GM18907 (cell line): ENCODE data around the gene MKLN1.
"Not testable (repeated sequence)": the region's sequence is repeated elsewhere in the genome, so short reads cannot be mapped to it uniquely, and the experiment has no call there.

Experiments
- ATAC-seq: cut with Tn5 transposase; IDR thresholded peaks from one replicate; pipeline ENCODE4 v1.9.1; 2021; ENCODE audit warnings: mild to moderate bottlenecking, moderate library complexity; ENCODE audit not compliant: unreplicated experiment

The MKLN1 gene

DNA sequence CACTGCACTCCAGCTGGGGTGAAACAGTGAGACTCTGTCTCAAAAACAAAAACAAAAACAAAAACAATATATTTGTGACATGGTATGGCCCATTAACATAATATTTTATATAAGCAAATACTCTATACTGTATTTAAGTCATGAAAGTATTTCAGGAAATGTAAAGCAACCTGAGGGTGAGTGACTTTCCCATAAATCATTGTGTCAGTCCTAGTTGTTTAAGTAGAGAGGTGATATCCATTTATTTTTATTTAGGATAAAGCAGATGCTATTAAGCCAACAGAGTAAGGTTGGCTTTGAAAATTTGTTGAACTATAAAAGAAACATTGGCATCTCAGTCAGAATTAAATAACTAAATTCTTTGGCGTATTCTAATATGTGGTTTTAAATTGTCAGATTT is 60.5 kb downstream of the MKLN1 start:
- no peak for ATAC-seq

DNA sequence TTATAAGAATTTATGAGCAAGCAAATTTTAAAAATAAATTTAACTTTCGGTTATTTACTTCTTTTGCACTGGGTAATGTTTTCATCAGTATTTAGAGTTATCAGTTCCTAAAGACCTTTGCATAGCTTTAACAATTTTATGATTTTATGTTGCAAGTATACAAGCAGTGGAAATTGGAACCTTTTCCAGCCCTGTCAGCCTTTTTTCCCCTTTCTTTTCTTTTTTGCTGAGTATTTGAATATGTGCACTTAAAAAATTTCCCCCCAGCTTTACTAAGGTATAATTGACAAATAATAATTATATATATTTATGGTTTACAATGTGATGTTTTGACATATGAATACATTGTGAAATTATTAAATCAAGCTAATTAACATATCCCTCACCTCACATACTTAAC is 62.6 kb downstream of the MKLN1 start:
- no peak for ATAC-seq

DNA sequence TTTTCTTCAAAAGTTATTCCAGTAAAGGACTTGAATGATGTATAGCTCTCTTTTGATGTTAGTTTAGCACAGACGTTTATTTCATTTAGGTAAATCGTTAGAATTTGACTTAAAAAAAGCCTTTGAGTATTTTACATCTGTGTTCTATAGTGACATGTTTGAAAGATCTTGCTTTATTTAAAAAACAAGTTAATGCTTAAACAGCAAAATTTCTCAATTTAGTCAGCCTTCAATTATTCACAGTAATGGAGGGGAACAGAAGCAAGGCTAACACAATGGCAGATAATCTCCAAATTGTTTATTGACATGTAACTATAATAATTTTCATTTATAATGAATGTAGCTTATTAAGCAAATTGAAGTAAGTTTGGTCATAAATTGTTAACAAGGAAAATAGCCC is 63.5 kb downstream of the MKLN1 start:
- no peak for ATAC-seq

DNA sequence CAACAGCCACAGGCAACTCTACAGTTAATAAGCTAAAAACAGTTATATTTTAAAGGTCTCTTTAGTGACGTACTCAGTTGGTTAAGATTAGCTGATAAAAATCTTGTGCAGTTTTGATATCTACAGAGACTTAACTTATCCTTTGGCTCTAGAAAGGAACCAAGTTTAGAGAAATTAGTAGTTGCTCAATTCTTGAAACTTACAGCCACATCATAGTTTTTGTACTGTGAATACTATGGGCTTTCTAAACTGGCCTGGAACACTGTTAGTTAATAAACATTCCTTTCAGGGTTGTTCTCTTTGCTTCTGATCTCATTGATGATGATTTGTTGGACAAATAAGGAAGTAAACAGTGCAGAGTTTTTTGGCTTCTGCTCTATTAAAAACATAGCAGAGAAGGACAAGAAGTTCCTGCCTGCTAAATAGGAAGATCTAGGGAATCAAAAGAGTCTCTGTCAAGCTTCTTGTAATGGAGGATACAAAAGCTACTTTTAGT is 73.1 kb downstream of the MKLN1 start:
- no peak for ATAC-seq

DNA sequence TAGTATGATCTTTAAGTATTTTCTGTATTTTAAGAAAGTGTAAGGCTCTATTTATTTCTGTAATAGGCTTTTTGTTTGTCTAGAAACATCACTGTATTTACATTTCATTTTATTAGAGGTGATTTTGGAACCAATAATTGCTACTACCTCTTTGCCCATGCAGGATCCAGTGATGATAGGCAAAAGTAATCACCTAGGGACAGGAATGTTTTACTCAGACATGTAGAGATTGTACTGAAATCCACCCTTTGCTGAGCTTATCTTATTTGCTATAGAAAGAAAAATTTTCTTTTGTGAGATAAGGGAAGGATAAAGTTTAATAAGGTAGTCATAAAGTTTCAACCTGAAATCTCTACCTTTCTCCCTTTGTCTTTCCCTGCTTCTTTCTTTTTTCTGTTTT is 73.5 kb downstream of the MKLN1 start:
- no peak for ATAC-seq

DNA sequence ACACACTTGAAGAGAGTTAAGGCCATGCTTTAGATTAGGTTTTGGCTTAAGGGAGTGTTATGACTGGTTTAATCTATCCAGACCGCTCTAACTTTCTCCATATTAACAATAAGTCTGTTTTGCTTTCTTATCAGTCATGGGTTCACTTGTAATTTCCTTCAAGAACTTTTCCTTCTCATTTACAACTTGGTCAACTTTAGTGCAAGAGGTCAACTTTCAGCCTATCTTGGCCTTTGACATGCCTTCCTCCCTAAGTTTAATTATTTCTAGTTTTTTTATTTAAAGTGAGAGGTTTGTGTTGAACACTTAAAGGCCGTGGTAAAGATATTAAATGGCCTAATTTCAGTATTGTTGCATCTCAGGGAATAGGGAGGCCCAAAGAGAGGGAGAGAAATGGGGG is 75.6 kb downstream of the MKLN1 start:
- ATAC-seq, result no peak

DNA sequence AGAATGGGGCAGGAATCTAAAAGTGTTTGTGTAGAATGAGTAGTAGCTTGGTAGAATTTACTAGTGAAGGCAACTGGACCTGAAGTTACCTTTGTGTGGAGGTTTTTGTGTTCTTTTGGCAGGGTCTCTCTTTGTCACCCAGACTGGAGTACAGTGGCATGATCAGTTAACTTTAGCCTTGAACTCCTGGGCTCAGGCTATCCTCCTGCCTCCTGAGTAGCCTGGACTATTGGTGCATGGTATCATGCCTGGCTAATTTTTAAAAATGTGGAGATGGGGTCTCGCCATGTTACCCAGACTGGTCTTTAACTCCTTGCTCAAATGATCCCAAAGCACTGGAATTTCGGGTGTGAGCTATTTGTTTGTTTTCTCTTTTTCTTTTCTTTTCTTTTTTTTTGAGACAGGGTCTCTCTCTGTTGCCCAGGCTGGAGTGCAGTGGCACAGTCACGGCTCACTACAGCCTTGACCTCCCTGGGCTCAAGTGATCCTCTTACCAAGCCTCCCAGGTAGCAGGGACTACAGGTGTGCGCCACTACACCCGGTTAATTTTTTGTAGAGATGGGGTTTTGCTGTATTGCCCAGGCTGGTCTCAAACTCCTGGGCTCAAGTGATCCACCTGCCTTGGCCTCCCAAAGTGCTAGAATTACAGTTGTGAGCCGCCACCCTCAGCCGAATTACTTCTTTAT is 76.7 kb downstream of the MKLN1 start:
- no peak for ATAC-seq

DNA sequence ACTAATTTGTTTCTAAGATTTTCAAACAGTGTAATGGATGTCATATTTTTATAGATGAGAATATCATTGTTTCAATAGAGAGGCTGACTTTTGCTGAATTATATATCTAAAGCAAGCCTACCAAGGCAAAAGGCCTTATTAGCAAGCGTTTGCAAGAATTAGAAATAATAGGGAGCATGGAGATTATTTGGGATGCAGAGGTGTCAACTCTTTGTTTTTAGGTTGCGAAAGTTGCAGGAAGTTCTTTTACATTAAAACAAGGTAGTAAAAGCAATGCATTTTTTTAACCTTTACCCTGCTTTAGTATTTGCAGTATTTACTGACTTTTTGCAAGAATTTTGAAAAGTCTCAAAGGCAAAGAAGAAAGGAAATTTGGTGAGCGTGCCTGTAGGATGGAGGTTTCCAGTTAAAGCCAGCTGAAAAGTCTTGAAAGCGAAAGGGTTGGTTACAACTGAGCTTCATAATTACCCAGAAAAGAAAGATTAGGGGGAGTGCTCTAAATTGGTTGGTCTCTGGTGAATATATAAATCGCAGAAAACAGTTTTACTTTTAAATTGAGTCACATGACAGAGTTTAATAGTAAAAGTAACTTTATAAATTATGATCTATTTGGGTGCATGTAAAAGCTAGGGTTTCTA is 81.6 kb downstream of the MKLN1 start:
- no peak for ATAC-seq

DNA sequence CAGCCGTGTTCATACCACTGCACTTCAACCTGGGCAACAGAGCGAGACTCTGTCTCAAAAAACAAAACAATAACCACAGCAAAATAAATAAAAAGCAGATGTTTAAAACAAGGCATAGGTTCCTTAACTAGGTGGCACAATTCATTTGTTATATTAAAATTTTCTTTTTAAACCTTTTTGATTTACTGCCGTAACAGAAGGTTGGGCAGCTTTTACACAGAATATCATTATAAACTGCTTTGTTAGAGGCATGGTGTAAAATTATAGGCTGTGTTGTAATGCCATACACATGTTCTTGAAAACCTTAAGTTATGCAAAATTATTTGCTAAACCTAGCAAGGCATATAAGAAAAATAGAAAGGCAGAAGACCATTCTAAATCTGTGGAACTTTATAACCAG is 84.4 kb downstream of the MKLN1 start:
- no peak for ATAC-seq

DNA sequence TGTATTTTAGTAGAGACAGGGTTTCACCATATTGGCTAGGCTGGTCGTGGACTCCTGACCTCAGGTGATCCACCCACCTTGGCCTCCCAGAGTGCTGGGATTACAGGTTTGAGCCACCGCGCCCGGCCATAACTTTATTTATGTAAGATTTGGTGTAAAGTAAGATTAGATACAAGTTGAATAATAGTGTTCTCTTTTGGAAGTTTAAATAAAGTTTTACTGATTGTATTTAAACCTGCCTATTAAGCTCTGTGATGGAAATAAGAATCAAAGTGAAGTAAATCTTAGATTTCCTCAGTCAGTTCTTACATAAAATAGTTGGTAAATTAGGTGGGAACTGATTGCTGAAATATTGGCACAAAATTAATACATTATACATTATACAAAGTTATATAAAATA is 86.0 kb downstream of the MKLN1 start:
- no peak for ATAC-seq

DNA sequence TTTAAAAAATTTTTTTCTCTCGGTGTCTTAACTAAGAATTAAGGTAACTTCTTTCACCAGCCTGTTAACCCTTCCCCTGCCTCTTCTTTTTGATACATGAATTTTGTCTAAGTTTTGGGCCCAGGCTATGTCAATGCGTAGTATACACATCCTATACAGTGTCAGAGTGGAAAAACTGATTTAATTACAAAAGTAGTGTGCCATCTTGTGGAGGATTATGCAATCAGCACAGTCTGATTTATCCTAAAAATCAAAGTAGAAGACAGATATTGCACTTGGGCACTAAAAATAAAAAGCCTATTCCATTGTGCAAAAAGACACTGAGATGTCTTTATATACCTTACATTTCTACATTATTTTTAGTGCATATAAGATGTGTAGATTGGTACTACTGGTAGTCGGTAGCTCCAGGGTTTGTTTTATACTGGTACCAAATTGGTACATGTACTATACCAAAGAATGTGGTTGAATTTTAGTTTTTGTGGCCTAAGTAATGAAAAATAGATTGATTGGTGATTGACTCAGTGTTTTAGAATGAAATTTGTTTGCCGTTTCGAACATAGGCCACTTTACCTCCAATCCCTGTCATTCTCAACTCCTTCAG is 96.6 kb downstream of the MKLN1 start:
- no peak for ATAC-seq

DNA sequence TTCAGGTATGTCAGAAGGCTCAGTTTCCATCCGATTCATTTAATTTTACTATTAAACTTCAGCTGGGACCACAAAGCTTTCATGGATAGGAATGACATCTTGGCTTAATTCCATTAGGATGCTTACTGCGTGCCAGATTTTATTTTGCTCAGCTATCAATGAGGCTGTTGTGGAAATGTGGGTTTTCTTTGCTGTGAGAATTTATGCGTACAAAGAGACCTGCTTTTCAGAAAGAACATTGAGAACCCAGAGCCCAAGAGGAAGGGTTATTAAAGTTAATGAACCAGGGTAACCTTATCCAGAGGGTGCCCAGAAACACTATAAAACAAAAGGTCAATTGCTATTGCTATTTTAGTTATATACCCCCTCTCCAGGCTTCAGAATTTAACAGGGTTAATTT is 98.3 kb downstream of the MKLN1 start:
- ATAC-seq, result no peak

DNA sequence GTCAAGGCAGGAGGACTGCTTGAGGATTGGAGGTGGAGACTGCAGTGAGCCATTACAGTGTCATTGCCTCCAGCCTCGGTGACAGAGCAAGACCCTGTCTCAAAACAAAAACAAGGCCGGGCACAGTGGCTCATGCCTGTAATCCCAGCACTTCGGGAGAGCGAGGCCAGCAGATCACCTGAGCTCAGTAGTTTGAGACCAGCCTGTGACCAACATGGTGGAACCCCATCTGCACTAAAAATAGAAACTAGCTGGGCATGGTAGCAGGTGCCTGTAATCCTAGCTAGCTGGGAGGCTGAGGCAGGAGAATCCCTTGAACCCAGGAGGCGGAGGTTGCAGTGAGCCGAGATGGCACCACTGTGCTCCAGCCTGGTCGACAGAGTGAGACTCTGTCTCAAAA is 103.2 kb downstream of the MKLN1 start:
- not testable (repeated sequence) for ATAC-seq

DNA sequence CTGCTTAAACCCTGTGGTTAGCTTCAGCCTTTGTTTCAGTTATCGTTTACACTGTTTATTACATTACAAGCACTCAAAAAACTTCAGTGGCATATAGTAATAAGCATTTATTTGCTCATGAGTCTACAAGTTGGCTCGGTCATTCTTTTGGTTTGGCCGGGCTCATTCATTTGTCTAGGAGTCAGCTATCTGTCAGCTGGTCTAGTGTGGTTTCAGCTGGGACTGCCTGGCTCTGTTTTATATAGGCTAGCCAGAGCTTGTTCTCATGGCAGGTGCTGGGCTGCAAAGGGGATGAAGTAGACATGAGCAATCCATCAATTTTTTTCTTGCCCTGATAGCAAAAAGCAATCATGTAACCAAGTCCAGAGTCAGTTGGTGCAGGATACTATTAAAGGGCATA is 103.6 kb downstream of the MKLN1 start:
- ATAC-seq, result no peak

DNA sequence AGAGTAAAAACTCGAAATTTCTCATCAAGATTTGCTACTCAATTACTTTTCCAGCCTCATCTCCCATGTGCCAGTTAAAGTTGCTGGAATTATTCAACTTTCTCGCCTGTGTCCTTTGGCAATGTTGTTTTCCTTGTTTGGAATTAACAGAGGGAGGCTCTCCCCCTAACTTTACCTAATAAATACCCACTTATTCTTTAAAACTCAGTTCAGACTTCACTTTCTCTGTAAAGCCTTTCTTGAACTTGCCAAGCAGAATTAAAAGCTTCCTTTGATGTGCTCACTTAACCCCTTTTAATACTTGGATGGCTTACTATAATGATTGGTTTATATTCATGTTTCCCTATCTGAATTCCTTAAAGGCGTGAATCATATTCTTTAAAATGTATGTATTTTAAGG is 104.1 kb downstream of the MKLN1 start:
- no peak for ATAC-seq

DNA sequence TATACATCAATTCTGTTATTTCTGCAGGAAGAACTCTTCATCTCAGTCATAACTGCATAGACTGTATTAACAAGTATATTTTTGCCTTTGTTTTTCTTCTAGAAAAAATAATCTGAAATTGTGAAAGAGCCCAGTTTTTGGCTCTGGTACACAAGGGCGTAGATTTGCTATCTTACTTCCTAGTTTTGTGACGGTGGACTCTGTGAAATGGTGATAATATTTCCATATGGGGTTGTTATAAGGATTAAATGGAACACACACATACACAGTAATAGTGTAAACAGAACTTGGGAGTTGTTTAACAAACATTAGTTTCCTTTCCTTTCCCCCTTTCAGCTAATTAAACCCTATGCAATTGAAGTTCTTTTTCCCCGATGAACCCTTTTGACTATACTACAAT is 108.7 kb downstream of the MKLN1 start:
- no peak for ATAC-seq

DNA sequence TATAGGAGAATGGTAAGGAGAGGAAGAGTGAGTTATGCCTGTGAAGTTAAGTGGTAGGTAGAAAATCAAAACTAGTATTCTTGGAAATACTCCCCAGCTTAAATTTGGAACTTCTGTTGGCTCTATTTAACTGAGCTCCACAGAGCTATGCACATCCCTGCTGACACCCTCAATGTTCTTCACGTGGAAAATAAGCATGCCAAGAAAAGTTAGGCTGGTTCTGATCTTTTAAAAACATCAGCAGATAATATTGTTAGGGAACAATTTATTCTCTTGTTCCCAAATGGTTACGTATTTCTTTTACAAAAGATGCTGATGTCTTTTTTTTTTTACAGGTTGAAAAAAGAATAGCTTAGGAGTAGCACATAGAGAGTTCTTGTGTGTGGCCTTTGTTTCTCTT is 111.3 kb downstream of the MKLN1 start:
- no peak for ATAC-seq

DNA sequence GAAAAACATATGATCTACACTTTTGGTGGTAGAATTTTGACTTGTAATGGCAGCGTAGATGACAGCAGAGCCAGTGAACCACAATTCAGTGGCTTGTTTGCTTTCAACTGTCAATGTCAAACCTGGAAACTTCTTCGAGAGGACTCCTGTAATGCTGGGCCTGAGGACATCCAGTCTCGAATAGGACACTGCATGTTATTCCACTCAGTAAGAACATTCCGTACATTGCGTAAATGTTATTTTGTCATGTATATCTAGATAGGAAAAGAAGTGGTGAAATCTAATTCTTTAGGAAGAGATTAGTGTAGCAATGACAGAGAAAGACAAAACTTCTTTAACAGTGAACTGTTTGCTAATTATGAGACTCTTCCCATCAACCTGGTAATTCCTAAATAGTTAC is 115.8 kb downstream of the MKLN1 start:
- ATAC-seq, result no peak

DNA sequence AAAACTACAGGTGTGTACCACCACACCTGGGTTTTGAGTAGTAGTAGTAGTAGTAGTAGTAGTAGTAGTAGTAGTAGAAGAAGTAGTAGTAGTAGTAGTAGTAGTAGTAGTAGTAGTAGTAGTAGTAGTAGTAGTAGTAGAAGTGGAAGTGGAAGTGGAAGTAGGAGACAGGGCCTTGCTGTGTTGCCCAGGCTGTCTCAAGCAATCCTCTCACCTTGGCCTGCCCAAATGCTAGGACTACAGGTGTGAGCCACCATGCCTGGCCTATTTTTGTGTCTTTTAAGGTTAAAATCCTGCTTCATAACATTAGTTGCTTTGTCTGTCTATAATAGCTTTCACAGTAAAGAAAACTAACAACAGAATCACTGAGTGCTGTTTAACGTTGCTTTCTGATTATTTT is 117.0 kb downstream of the MKLN1 start:
- ATAC-seq, result no peak

DNA sequence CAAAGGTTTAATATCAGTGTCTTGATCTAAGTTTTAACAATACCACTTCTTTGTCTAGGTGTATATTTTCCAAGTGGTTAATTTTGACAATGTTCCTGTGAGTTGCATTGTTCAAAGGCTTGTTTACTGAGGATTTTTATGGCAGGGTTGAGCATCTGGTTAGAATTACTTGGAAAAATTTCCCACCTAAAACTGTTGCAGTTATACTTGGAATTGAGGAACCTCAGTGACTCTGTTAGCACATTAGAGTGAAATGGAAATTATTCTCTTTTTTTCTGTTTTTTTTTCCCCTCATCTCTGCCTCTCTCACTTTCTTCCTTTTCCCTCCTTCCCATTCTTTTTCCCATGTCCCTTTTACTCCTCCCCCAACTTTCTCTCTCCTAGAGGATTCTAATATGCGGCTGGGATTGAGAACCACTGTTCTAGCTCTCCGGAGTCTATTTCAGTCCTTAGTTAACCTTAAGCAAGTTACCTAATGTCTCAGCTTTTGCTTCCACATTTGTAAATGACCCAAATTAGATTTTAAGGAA is 121.8 kb downstream of the MKLN1 start:
- no peak for ATAC-seq

DNA sequence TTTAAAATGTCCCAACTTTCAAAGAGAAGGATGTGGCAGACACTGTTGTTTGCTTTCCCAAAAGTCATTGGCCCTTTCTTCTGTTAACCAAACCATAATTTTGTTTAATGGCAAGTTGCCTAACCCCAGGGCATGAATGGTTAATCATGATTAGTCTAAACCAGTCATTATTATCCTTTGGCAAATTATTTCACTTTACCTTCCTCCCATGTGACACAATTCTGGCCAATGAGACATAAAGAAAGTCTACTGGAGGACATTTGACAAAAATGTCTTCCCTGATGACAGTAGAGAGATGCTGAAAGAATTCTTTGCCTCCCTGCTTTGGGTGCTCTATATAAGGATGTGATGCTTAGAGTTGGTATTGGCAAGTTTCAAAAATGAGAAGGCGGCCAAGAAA is 126.8 kb downstream of the MKLN1 start:
- no peak for ATAC-seq

DNA sequence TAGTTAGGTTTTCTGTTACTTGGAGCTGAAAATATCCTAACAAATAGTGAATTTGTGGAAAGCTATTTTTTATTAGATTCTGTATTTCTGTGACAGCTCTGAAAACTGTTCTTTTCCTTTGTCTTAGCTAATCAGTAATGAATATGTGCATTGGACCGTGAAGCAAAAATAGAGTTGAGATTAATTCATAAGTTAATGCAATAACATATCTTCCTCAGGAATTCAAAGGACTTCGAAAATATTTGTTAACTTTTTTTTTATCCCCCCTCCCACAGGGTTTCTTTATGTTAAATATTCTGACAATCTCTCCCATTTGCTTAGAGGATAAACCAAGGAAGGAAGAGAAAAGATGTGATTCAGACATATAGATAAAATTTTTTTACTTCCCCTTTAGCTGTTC is 127.3 kb downstream of the MKLN1 start:
- no peak for ATAC-seq
